Coronary artery (tissue), 2 donors: ENCODE data around the gene SLC25A21.

ENCODE experiments used
- DNase-seq: peaks from one replicate; pipeline ENCODE4 v3.0.0-alpha.2; 2017; ENCODE audit warnings: low spot score
- H3K27ac ChIP-seq, 2 donors: fragments of 200-600 bp; sonication (generic); one replicate each; pipeline ENCODE4 v1.5.1; 2016 to 2019
- H3K4me3 ChIP-seq: fragments of 200-600 bp; sonication (generic); 2 replicates; pipeline ENCODE4 v1.5.1; 2016; ENCODE audit warnings: mild to moderate bottlenecking, moderate library complexity
- CTCF ChIP-seq: fragments of 200-600 bp; sonication (generic); IDR thresholded peaks from one replicate; pipeline ENCODE4 v1.5.1; 2019; ENCODE audit warnings: antibody characterized with exemption

The SLC25A21 gene

GRCh38 chr14:36860831-36861230 is 311.6 kb downstream of the SLC25A21 start:
- Histone ChIP-seq H3K27ac (no peak overlapping the region), H3K4me3 (no peak overlapping the region)
- DNase-seq, result no peak
- no peak for TF ChIP-seq CTCF

- no peak for TF ChIP-seq CTCF
- H3K4me3 ChIP-seq, result no peak overlapping the region
- no peak for DNase-seq
- no peak overlapping the region for H3K27ac ChIP-seq
Observed at GRCh38 chr14:36859119-36859518, 313.3 kb downstream of the SLC25A21 start.

DNA sequence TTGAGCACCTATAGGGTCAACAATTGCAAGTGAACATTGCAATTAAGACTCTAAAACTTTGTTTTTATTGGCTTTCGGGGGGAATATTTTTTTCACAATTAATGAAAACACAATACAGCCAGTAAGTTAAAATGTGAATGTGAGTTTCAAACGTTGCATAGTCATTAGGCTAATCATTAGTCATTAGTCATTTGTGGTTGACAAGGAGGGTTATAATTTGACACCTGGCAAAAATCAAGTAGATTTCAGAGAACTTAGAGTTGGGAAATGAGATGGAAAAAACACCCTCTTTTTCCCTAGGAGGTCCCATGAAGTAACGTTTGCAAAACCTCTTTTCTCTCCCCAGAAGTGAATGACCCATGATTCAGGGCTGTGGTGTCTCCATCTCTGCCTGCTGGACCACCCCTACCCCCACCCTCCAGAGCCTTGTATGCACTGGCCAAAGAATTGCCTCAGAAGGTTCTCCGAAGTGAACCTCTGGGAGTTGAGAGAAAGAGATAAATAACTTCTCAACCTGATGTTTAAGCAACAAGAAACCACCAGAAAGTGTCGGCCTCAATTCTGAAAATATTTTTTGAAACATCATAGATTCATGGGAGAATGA is 314.5 kb downstream of the SLC25A21 start:
- H3K4me3 ChIP-seq, result no peak overlapping the region
- DNase-seq, result no peak
- no peak for TF ChIP-seq CTCF
- no peak overlapping the region for H3K27ac ChIP-seq

DNA sequence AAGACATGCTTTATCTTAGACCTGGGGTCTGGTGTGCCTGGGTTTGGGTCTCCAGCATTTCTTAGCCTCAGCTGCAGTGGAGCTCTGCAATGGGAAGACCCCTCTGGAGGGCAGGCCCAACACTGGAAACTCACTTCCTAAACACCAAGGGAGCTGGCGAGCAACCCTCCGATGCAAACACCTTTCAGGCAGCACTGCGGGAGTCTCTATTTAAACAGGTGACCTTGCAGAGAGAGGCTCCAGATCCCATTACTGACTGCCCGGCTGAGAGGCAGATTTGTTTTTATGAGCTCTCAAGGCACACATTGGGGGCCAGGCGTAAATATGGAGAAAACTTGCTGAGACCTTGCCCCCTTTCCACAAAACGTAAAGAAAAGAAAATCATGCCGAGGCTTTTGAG is 315.3 kb downstream of the SLC25A21 start:
- H3K4me3 ChIP-seq, result no peak overlapping the region
- no peak for DNase-seq
- H3K27ac ChIP-seq, result no peak overlapping the region
- TF ChIP-seq CTCF, result no peak

GRCh38 chr14:36856095-36856878 is 316.1 kb downstream of the SLC25A21 start:
- Histone ChIP-seq H3K27ac (no peak overlapping the region), H3K4me3 (no peak overlapping the region)
- TF ChIP-seq CTCF, result no peak
- DNase-seq, result no peak

- Histone ChIP-seq H3K27ac (no peak overlapping the region), H3K4me3 (no peak overlapping the region)
- TF ChIP-seq CTCF, result no peak
- DNase-seq, result no peak
Observed at GRCh38 chr14:36855396-36855795, 317.0 kb downstream of the SLC25A21 start.
